ENCODE data around the gene NCAM1. TPM values are rescaled to one million over a fixed set of nuclear protein-coding genes. Genes with fewer than 3 reads are reported as not detected.

NCAM1 gene
- total RNA-seq, 2 donors from 2014 or later: 0.40 to 0.44 TPM

DNA sequence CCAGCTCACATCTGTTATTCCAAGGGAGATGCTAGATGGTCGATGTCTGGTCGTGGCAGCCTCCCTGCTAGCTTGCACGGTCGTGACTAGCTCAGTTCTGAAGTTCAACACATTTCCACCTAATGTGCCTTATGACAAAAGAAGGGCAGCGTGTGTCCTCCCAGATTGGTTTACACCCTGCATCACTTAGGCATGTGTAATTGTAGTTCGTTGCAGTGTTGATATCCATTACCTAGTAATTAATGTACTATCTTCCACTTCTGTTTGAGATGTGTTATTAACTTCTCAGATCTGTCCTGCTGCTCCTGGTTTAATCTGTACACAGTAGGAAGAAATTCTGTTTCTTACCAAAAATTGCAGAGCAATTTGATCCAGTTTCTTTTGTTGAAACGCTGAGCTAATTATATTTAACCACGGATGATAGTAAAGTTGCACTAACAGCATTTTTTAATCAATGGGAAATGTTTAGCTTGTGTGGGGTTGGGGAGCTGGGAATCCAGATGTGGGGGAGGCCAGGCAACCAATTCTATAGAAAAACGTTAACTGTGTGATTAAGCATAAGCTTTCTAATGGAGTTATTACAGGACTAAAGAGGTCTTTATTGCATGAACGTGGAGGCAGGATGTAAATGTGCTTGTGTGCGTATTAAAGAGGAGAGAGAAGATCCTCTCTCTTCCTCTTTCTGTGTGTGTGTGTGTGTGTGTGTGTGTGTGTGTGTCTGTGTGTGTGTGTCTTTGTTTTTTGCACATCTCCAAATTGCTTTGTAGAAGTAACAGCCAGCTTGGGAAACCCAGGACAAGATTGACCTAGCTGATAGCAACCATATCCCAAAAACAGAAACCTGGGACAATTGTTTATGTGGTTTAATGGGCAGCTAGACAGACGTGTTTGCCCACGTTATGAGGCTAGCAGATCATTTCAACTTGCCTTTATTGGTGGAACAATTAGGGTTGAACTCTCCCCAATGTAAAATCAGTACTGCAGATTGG is 207.4 kb downstream of the NCAM1 start:
- H3K27ac Mint-ChIP-seq: no peak overlapping the region
- no peak overlapping the region for H3K4me3 Mint-ChIP-seq
- H3K4me1 Mint-ChIP-seq: no peaks in the 10 kb centered on the region
- no peaks in the 10 kb centered on the region for H3K9me3 ChIP-seq (ENCODE audit: control insufficient read depth, low read length, poor library complexity, severe bottlenecking)
- DNase-seq (no peak), ATAC-seq (no peak)
- peaks cover 35% of the 10 kb centered on the region for H3K27me3 Mint-ChIP-seq
- no peaks in the 10 kb centered on the region for H3K36me3 Mint-ChIP-seq (ENCODE audit: low read depth)

- no peak overlapping the region for H3K4me3 Mint-ChIP-seq
- no peaks in the 10 kb centered on the region for H3K4me1 Mint-ChIP-seq
- ATAC-seq (no peak), DNase-seq (no peak)
- no peaks in the 10 kb centered on the region for H3K9me3 ChIP-seq (ENCODE audit: control insufficient read depth, low read length, poor library complexity, severe bottlenecking)
- no peaks in the 10 kb centered on the region for H3K36me3 Mint-ChIP-seq (ENCODE audit: low read depth)
- no peak overlapping the region for H3K27ac Mint-ChIP-seq
- peaks cover 46% of the 10 kb centered on the region for H3K27me3 Mint-ChIP-seq
Observed at GRCh38 chr11:113172382-113172951, 211.2 kb downstream of the NCAM1 start.

DNA sequence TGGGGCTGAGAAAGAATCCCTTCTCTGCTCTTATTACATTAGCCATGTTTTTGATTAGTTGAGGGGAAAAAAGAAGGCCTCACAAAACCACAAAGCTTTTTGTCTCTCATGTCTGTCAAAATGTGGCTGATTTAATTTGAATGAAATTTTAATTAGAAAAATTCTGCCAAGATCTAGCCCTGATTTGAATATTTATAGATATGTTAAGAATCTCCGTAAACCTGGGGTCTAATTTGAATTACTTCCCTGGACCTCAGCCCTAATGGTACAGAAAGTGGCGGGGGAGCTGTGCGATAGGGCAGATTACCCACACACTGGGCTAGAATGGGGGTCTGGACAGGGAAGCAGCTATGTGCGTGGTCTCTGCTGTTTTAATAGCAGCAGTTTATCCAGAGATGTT is 211.9 kb downstream of the NCAM1 start:
- Mint-ChIP-seq H3K4me3 (no peak overlapping the region), H3K36me3 (ENCODE audit: low read depth) (no peaks in the 10 kb centered on the region), H3K27me3 (peaks cover 53% of the 10 kb centered on the region), H3K27ac (no peak overlapping the region), H3K4me1 (no peaks in the 10 kb centered on the region)
- ATAC-seq (no peak), DNase-seq (no peak)
- H3K9me3 ChIP-seq (ENCODE audit: control insufficient read depth, low read length, poor library complexity, severe bottlenecking): no peaks in the 10 kb centered on the region

DNA sequence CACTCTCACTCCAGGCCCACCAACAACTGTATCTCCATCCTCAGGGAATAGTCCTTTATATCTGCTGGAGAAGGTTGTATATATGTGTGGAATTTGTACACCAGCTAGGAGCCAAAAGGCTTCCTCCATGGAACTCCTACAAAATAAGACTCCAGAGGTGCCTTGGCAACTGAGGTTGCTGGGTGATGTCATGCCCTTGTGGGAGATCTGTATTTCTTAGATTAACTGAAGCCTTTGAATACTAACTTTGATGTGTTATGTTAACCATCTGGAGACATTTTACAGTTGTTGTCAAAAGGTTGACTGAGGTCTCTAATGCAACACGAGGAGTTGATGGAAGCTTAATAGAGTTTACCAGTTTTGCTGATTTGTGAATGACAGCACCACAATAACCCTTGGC is 213.7 kb downstream of the NCAM1 start:
- peaks cover 50% of the 10 kb centered on the region for H3K27me3 Mint-ChIP-seq
- H3K9me3 ChIP-seq (ENCODE audit: control insufficient read depth, low read length, poor library complexity, severe bottlenecking): no peaks in the 10 kb centered on the region
- no peaks in the 10 kb centered on the region for H3K4me1 Mint-ChIP-seq
- H3K4me3 Mint-ChIP-seq: no peak overlapping the region
- no peak overlapping the region for H3K27ac Mint-ChIP-seq
- no peak for ATAC-seq
- no peaks in the 10 kb centered on the region for H3K36me3 Mint-ChIP-seq (ENCODE audit: low read depth)
- no peak for DNase-seq

- no peak overlapping the region for H3K4me3 Mint-ChIP-seq
- no peaks in the 10 kb centered on the region for H3K36me3 Mint-ChIP-seq (ENCODE audit: low read depth)
- peaks cover 57% of the 10 kb centered on the region for H3K27me3 Mint-ChIP-seq
- H3K9me3 ChIP-seq (ENCODE audit: control insufficient read depth, low read length, poor library complexity, severe bottlenecking): no peaks in the 10 kb centered on the region
- ATAC-seq (no peak), DNase-seq (no peak)
- H3K4me1 Mint-ChIP-seq: no peaks in the 10 kb centered on the region
- no peak overlapping the region for H3K27ac Mint-ChIP-seq
Observed at GRCh38 chr11:113176599-113177360, 215.6 kb downstream of the NCAM1 start.

DNA sequence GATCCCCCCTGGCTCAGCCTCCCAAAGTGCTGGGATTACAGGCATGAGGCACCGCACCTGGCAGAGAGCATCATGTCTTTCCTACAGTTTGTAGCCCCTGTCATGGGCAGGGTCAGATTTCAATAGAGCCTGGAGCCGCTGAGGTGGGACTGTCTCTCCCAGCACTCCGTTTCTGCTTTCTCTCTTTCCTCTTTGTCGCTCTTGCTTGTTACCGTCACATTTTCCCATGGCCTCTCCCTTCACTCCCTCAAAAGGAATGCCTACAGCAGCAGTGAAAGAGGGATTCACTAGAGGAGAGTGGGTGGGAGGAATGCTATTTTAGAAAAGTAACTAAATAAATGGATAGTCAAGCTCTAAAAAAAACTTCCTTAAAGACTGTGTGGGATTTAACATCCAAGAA is 216.5 kb downstream of the NCAM1 start:
- H3K27ac Mint-ChIP-seq: no peak overlapping the region
- DNase-seq: no peak

GRCh38 chr11:113178381-113179070 is 217.3 kb downstream of the NCAM1 start:
- Mint-ChIP-seq H3K36me3 (ENCODE audit: low read depth) (no peaks in the 10 kb centered on the region), H3K27me3 (peaks cover 60% of the 10 kb centered on the region), H3K4me3 (no peak overlapping the region), H3K27ac (no peak overlapping the region), H3K4me1 (no peaks in the 10 kb centered on the region)
- no peaks in the 10 kb centered on the region for H3K9me3 ChIP-seq (ENCODE audit: control insufficient read depth, low read length, poor library complexity, severe bottlenecking)
- DNase-seq (no peak), ATAC-seq (no peak)

More for the DNA sequence above, 216.5 kb downstream of the NCAM1 start:
- no peaks in the 10 kb centered on the region for H3K9me3 ChIP-seq (ENCODE audit: control insufficient read depth, low read length, poor library complexity, severe bottlenecking)
- H3K36me3 Mint-ChIP-seq (ENCODE audit: low read depth): no peaks in the 10 kb centered on the region
- H3K4me1 Mint-ChIP-seq: no peaks in the 10 kb centered on the region
- no peak for ATAC-seq
- no peak overlapping the region for H3K4me3 Mint-ChIP-seq
- peaks cover 56% of the 10 kb centered on the region for H3K27me3 Mint-ChIP-seq

DNA sequence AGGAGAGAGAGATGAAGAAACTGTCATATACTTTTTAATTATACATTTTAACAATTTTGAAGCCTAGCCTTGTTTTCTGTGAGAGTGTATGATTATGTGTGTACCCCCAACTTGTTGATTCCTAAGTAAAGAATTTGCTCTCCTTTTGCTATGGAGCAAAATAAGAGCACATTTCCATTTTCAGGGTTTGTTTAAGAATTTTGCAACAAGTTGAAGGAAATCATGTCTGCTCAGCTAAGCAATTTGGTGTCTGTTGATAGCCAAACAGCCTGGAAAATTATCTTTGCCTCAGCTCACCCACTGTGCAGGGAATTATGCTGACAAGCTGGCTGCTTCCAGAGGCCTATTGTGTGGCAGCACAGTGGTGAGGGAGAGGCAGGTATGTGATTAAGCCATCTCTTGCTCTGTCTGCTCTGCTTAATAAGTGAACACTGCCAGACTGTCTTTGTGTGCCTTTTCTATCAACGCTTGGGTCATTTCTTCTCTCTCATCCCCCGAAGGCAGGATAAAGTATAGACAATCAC is 218.0 kb downstream of the NCAM1 start:
- Mint-ChIP-seq H3K27ac (no peak overlapping the region), H3K4me3 (no peak overlapping the region), H3K27me3 (peaks cover 63% of the 10 kb centered on the region), H3K4me1 (no peaks in the 10 kb centered on the region), H3K36me3 (ENCODE audit: low read depth) (no peaks in the 10 kb centered on the region)
- no peak for ATAC-seq
- DNase-seq: no peak
- no peaks in the 10 kb centered on the region for H3K9me3 ChIP-seq (ENCODE audit: control insufficient read depth, low read length, poor library complexity, severe bottlenecking)

DNA sequence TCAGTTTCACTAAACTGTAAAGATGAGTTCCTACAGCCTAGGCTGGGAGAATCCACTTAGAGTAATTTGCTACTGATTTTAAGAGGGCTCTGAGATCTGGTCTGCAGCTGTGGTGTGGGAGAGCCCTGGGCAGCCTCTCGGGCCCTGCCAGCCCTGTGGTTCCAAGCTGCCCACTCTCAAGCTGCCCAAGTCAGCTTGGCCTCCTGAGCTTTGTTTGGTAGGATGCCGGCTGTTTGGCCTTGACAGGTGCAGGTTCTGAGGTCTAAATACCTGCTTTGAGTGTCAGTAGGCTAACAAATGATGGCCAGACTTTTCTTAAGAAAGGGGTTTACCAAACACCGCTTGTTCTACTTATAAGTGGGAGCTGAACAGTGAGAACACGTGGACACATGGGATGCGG is 219.9 kb downstream of the NCAM1 start:
- H3K4me1 Mint-ChIP-seq: no peaks in the 10 kb centered on the region
- ATAC-seq: no peak
- H3K9me3 ChIP-seq (ENCODE audit: control insufficient read depth, low read length, poor library complexity, severe bottlenecking): no peaks in the 10 kb centered on the region
- no peak overlapping the region for H3K27ac Mint-ChIP-seq
- H3K4me3 Mint-ChIP-seq: no peak overlapping the region
- no peak for DNase-seq
- peaks cover 58% of the 10 kb centered on the region for H3K27me3 Mint-ChIP-seq
- H3K36me3 Mint-ChIP-seq (ENCODE audit: low read depth): no peaks in the 10 kb centered on the region

DNA sequence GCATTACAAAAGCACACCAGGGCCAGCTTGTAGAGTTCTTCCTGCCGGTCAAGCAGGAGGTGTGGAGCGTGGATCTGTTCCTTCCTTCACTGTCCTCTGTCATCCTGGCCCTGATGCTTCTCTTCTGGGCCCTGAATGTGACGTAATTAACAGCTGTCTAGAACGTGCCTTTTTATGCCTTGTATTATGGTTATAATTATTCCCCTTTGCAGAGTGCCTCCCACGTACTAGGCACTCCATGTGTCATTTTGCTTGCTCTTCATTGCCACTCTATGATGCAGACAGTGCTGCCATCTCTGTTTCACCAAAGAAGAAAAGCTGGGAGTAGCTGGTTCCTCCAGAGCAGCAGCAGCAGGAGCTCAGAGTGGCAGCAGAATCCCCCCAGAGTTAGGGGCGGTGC is 221.1 kb downstream of the NCAM1 start:
- Mint-ChIP-seq H3K4me1 (no peaks in the 10 kb centered on the region), H3K36me3 (ENCODE audit: low read depth) (no peaks in the 10 kb centered on the region), H3K4me3 (no peak overlapping the region), H3K27ac (no peak overlapping the region), H3K27me3 (peaks cover 62% of the 10 kb centered on the region)
- no peak for ATAC-seq
- no peaks in the 10 kb centered on the region for H3K9me3 ChIP-seq (ENCODE audit: control insufficient read depth, low read length, poor library complexity, severe bottlenecking)
- DNase-seq: no peak

DNA sequence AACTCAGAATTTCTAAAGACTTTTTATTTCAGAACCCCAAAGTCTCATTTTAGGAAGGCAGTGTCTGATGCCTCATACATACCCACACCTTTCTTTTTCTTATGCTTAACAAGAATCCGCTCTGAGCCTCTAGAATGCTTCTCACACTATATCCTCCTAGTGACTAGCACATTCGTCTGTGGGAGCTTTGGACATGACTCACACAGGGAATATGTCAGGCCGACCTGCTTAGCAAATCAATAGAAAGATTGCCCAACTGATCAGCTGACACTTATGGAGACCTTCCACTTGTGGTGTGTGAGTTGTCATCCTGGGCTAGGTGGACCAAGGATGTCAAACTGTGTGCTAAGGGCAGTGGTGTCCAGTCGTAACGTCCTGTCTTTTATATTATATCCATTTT is 223.3 kb downstream of the NCAM1 start:
- H3K4me3 Mint-ChIP-seq: no peak overlapping the region
- ATAC-seq (no peak), DNase-seq (no peak)
- H3K27ac Mint-ChIP-seq: no peak overlapping the region
- H3K36me3 Mint-ChIP-seq (ENCODE audit: low read depth): peaks cover under 1% of the 10 kb centered on the region
- no peaks in the 10 kb centered on the region for H3K9me3 ChIP-seq (ENCODE audit: control insufficient read depth, low read length, poor library complexity, severe bottlenecking)
- H3K4me1 Mint-ChIP-seq: no peaks in the 10 kb centered on the region
- peaks cover 59% of the 10 kb centered on the region for H3K27me3 Mint-ChIP-seq

GRCh38 chr11:113188371-113188834 is 227.2 kb downstream of the NCAM1 start:
- ATAC-seq (no peak), DNase-seq (no peak)
- Mint-ChIP-seq H3K4me1 (no peaks in the 10 kb centered on the region), H3K36me3 (ENCODE audit: low read depth) (peaks cover 4% of the 10 kb centered on the region), H3K27me3 (peaks cover 64% of the 10 kb centered on the region), H3K27ac (no peak overlapping the region), H3K4me3 (no peak overlapping the region)
- H3K9me3 ChIP-seq (ENCODE audit: control insufficient read depth, low read length, poor library complexity, severe bottlenecking): no peaks in the 10 kb centered on the region

Measured in T-helper 17 cell (primary cell).